NCI-H446 treated with DMSO at 0.1 percent for 48 hours (cell line): ENCODE results near the gene WFS1.

ENCODE experiments used
- DNase-seq: peaks from one replicate; lab custom pipeline; 2025; lab: John Stamatoyannopoulos, UW

WFS1 gene

GRCh38 chr4:6259886-6260285, 9.8 kb upstream of the WFS1 start:
- DNase-seq, result no peak

- no peak for DNase-seq
These were observed 7.5 kb upstream of the WFS1 start for GRCh38 chr4:6262176-6262575.

- DNase-seq, result no peak
These were observed 6.7 kb upstream of the WFS1 start for GRCh38 chr4:6262847-6263487.

GRCh38 chr4:6263526-6264224, 6.0 kb upstream of the WFS1 start:
- DNase-seq, result no peak

GRCh38 chr4:6264225-6264540, 5.5 kb upstream of the WFS1 start:
- no peak for DNase-seq

- no peak for DNase-seq
These were observed 4.1 kb upstream of the WFS1 start for GRCh38 chr4:6265546-6265945.

GRCh38 chr4:6267573-6267972, 2.1 kb upstream of the WFS1 start:
- no peak for DNase-seq

- no peak for DNase-seq
These were observed 717 bp upstream of the WFS1 start for GRCh38 chr4:6268650-6269615.

GRCh38 chr4:6270636-6271121, 1.0 kb downstream of the WFS1 start:
- DNase-seq, result no peak

- DNase-seq, result no peak
These were observed 1.6 kb downstream of the WFS1 start for GRCh38 chr4:6271206-6271605.

- DNase-seq, result no peak
These were observed 2.2 kb downstream of the WFS1 start for GRCh38 chr4:6271701-6272465.

- no peak for DNase-seq
These were observed 3.4 kb downstream of the WFS1 start for GRCh38 chr4:6272863-6273660.

GRCh38 chr4:6273661-6273990, 4.0 kb downstream of the WFS1 start:
- DNase-seq, result no peak

GRCh38 chr4:6275351-6275750, 5.7 kb downstream of the WFS1 start:
- no peak for DNase-seq

GRCh38 chr4:6275898-6276806, 6.5 kb downstream of the WFS1 start:
- DNase-seq, result no peak

- DNase-seq, result no peak
These were observed 7.6 kb downstream of the WFS1 start for GRCh38 chr4:6277139-6277802.

- no peak for DNase-seq
These were observed 8.5 kb downstream of the WFS1 start for GRCh38 chr4:6277935-6278800.

- no peak for DNase-seq
These were observed 9.1 kb downstream of the WFS1 start for GRCh38 chr4:6278801-6279197.
